ENCODE data around the gene RBMX. TPM values are rescaled to one million over a fixed set of nuclear protein-coding genes. Genes with fewer than 3 reads are reported as not detected.

Gene RBMX
- total RNA-seq, 2 experiments from 2014 or later, result 252 to 260 TPM

- Mint-ChIP-seq H3K27me3 (no peaks in the 10 kb centered on the region), H3K36me3 (peaks cover 26% of the 10 kb centered on the region), H3K4me3 (no peak overlapping the region), H3K4me1 (peaks cover 16% of the 10 kb centered on the region), H3K27ac (no peak overlapping the region), H3K9me3 (no peaks in the 10 kb centered on the region)
- DNase-seq, result no peak
- POLR2A ChIA-PET, result interaction anchor here (1.7 kb wide), 1 partner anchor 11 kb away, joined by 5 read pairs; no protein-coding TSS in a partner anchor
- ATAC-seq (ENCODE audit: low read depth), result no peak
These were observed 12.1 kb downstream of the RBMX start for GRCh38 chrX:136868283-136869055.

DNA sequence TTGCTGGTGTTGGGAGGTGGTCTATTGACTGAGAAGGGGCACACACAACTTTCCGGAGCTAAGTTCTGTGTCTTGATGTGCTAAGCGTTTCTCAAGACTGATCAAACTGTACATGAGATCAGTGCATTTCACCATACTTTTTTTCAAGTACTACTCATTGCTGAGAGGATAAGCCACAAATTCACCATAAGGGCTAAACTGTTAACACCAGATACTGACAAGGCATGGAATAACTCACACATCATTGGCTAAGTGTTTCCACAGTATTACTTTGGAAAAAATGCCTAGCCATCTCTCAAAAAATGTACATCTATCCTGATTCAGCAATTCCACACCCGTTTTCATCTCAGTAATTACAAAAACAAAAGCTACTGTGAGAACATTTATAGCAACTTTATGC, 13.0 kb downstream of the RBMX start:
- Mint-ChIP-seq H3K4me1 (peaks cover 16% of the 10 kb centered on the region), H3K36me3 (peaks cover 25% of the 10 kb centered on the region), H3K9me3 (no peaks in the 10 kb centered on the region), H3K4me3 (no peak overlapping the region), H3K27me3 (no peaks in the 10 kb centered on the region), H3K27ac (no peak overlapping the region)
- no peak for ATAC-seq (ENCODE audit: low read depth)
- no peak for DNase-seq
- POLR2A ChIA-PET, result interaction anchor here (1.7 kb wide), 1 partner anchor 12 kb away, joined by 5 read pairs; no protein-coding TSS in a partner anchor

DNA sequence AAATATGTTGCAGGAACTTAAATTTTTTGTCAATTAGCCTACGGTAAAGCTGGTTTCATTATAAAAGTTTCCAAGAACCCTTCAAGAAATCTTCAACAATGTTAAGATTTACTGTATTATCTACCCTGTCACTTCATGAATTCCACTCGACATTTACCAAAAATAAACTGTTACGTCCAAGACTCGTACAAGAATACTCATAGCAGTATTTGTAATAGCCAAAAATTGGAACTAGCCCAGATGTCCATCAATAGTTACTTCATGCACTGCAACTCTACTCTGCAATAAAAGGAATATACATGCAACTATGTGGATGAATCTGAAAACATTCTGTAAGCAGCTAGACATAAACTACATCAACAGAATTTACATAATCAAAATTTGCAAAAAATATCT, 13.4 kb downstream of the RBMX start:
- Mint-ChIP-seq H3K27ac (no peak overlapping the region), H3K9me3 (no peaks in the 10 kb centered on the region), H3K36me3 (peaks cover 26% of the 10 kb centered on the region), H3K4me1 (peaks cover 13% of the 10 kb centered on the region), H3K4me3 (no peak overlapping the region), H3K27me3 (no peaks in the 10 kb centered on the region)
- POLR2A ChIA-PET, result interaction anchor here (0.6 to 1.7 kb wide), 2 partner anchors 12 to 89 kb away, joined by 3 to 5 read pairs; no protein-coding TSS in a partner anchor
- DNase-seq (no peak), ATAC-seq (ENCODE audit: low read depth) (no peak)

DNA sequence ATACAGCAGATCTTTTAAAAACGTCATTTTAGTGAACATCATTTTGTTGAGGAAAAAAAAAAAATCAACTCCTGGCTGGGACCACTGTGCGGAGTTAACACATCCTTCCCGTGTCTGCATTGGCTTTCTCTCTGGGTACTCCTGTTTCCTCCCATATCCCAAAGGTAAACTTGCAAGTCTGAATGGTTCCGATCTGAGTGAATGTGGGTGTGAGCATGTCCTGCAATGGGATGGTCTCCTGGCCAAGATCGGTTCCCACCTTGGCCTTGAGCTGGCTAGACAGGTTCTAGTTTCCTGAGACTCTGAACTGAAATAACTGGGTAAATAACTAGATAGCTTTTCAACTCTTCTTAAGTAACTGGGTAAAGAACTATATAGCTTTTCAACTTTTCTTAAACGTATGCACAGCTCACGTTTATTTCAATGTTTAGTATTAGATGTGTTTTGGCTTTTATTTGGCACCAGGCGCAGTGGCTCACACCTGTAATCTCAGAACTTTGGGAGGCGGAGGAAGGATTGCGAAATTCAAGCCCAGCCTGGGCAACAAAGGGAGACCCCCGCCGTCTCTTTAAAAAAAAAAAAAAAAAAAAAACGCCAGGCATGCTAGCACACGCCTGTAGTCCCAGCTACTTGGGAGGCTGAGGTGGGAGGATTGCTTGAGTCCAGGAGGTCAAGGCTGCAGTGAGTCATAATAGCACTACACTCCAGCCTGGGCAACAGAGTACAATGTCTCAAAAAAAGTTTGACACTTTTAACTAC, 14.0 kb downstream of the RBMX start:
- no peak for ATAC-seq (ENCODE audit: low read depth)
- H3K4me1 Mint-ChIP-seq, result peaks cover 12% of the 10 kb centered on the region
- H3K9me3 Mint-ChIP-seq, result no peaks in the 10 kb centered on the region
- DNase-seq, result no peak
- peak overlapping the region; percentile 63 for H3K27ac Mint-ChIP-seq
- POLR2A ChIA-PET, result interaction anchor here (0.6 kb wide), 1 partner anchor 88 kb away, joined by 3 read pairs; no protein-coding TSS in a partner anchor
- H3K27me3 Mint-ChIP-seq, result no peaks in the 10 kb centered on the region
- no peak overlapping the region for H3K4me3 Mint-ChIP-seq
- peaks cover 26% of the 10 kb centered on the region for H3K36me3 Mint-ChIP-seq

- no peak for ATAC-seq (ENCODE audit: low read depth)
- POLR2A ChIA-PET, result no interaction called here
- Mint-ChIP-seq H3K4me1 (peaks cover 10% of the 10 kb centered on the region), H3K27ac (no peak overlapping the region), H3K36me3 (peaks cover 30% of the 10 kb centered on the region), H3K27me3 (no peaks in the 10 kb centered on the region), H3K9me3 (no peaks in the 10 kb centered on the region), H3K4me3 (no peak overlapping the region)
- no peak for DNase-seq
These were observed 15.0 kb downstream of the RBMX start for GRCh38 chrX:136865270-136866158.

DNA sequence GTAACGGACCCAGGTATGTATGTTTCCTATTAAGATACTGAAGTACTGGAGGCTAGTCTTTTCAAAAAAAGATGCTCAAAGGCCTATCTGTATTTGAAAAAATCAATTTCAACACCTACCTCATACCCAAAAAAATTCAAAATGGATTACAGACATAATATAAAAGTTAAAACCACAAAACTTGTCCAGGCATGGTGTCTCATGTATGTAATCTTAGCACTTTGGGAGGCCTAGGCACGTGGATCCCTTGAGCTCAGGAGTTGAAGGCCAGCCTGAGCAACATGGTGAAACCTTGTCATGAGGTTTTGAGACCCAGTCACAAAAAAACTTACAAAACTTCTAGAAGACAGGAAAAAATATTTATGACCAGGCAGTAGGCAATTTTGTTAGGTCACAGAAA, 16.7 kb downstream of the RBMX start:
- peak overlapping the region; percentile 34 for H3K27ac Mint-ChIP-seq
- no peak overlapping the region for H3K4me3 Mint-ChIP-seq
- H3K4me1 Mint-ChIP-seq, result peaks cover 2% of the 10 kb centered on the region
- ATAC-seq (ENCODE audit: low read depth) (no peak), DNase-seq (no peak)
- H3K9me3 Mint-ChIP-seq, result no peaks in the 10 kb centered on the region
- H3K27me3 Mint-ChIP-seq, result no peaks in the 10 kb centered on the region
- POLR2A ChIA-PET, result interaction anchor here (0.7 kb wide), 1 partner anchor 15 kb away, joined by 8 read pairs; no protein-coding TSS in a partner anchor
- H3K36me3 Mint-ChIP-seq, result peaks cover 34% of the 10 kb centered on the region

DNA sequence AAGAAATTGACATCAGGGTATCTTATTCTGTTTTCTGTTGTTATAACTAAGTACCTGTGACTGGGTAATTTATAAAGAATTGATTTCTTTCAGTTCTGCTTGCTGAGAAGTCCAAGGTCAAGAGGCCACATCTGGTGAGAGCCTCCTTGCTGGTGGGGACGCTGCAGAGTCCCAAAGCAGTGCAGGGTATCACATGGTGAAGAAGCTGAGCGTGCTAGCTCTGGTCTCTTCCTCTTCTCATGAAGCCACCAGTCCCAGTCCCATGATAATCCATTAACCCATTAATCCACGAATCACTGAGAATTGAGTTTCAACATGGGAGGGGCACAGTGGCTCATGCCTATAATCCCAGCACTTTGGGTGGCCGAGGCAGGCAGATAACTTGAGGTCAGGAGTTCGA, 18.0 kb downstream of the RBMX start:
- POLR2A ChIA-PET, result interaction anchor here (0.7 kb wide), 1 partner anchor 9 kb away, joined by 4 read pairs; no protein-coding TSS in a partner anchor

GRCh38 chrX:136861877-136862276, 18.6 kb downstream of the RBMX start:
- no peaks in the 10 kb centered on the region for H3K9me3 Mint-ChIP-seq
- H3K4me3 Mint-ChIP-seq, result no peak overlapping the region
- POLR2A ChIA-PET, result no interaction called here
- ATAC-seq (ENCODE audit: low read depth) (no peak), DNase-seq (no peak)
- peaks cover 42% of the 10 kb centered on the region for H3K36me3 Mint-ChIP-seq
- peaks cover 9% of the 10 kb centered on the region for H3K4me1 Mint-ChIP-seq
- H3K27me3 Mint-ChIP-seq, result no peaks in the 10 kb centered on the region
- no peak overlapping the region for H3K27ac Mint-ChIP-seq

More for the DNA sequence above, 18.0 kb downstream of the RBMX start:
- Mint-ChIP-seq H3K36me3 (peaks cover 41% of the 10 kb centered on the region), H3K27ac (no peak overlapping the region), H3K4me1 (peaks cover 9% of the 10 kb centered on the region), H3K27me3 (no peaks in the 10 kb centered on the region), H3K9me3 (no peaks in the 10 kb centered on the region), H3K4me3 (no peak overlapping the region)
- DNase-seq (no peak), ATAC-seq (ENCODE audit: low read depth) (no peak)

DNA sequence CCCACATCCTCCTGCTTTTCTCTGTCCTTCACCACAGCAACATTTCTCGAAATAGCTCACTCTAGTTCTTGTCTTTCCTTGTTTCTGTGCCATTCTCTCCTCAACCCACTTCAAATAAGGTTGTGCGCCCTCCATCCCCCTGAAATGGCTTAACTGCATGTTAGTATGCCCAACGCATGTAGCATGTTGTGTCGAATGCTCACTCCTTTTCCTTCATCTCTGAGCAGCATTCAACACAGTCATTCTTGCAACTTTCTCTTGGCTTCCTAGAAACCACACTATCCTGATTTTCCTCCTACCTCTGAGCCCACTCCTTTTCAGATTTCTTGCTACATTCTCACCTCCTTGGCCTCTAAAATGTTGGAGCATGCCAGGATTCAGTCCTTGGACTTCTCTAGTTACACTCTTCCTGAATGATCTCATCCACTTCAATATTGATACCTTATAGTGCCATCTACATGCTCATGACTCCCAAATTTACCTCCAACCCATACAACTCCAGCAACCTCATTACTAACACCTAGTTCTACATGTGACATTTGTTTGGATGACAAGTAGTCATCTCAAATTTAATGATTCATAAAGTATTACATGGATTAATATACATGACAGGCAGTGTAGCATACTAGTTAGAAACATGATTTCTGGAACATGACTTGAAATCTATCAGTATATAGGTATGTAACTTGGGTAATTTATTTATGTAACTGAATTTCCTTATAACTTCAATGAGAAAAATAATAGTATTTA, 22.3 kb downstream of the RBMX start:
- POLR2A ChIA-PET, result no interaction called here
- Mint-ChIP-seq H3K4me1 (peaks cover 9% of the 10 kb centered on the region), H3K9me3 (no peaks in the 10 kb centered on the region), H3K27me3 (no peaks in the 10 kb centered on the region), H3K4me3 (no peak overlapping the region), H3K27ac (peak overlapping the region; percentile 77), H3K36me3 (peaks cover 45% of the 10 kb centered on the region)
- DNase-seq (no peak), ATAC-seq (ENCODE audit: low read depth) (no peak)

DNA sequence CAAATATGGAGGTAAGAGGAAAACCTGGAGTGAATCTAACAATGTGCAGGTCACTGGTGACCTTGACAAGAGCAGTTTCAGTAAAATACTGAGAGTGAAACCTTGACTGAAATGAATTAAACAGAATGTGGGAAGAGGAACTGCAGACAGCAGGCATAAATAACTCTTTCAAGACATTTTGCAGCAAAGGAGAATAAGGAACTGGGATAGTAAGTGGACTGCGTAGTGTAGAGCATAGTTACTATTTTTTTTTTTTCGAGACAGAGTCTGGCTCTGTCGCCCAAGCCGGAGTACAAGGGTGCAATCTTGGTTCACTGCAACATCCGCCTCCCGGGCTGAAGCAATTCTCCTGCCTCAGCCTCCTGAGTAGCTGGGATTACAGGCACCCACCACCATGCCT, 24.0 kb downstream of the RBMX start:
- H3K36me3 Mint-ChIP-seq, result peaks cover 41% of the 10 kb centered on the region
- H3K27me3 Mint-ChIP-seq, result no peaks in the 10 kb centered on the region
- POLR2A ChIA-PET, result no interaction called here
- no peak overlapping the region for H3K4me3 Mint-ChIP-seq
- DNase-seq, result no peak
- peaks cover 9% of the 10 kb centered on the region for H3K4me1 Mint-ChIP-seq
- no peak for ATAC-seq (ENCODE audit: low read depth)
- no peaks in the 10 kb centered on the region for H3K9me3 Mint-ChIP-seq
- H3K27ac Mint-ChIP-seq, result peak overlapping the region; percentile 36

GRCh38 chrX:136856050-136856449, 24.5 kb downstream of the RBMX start:
- Mint-ChIP-seq H3K9me3 (no peaks in the 10 kb centered on the region), H3K4me3 (no peak overlapping the region), H3K27me3 (no peaks in the 10 kb centered on the region), H3K27ac (peak overlapping the region; percentile 36), H3K4me1 (peaks cover 9% of the 10 kb centered on the region), H3K36me3 (peaks cover 41% of the 10 kb centered on the region)
- DNase-seq (no peak), ATAC-seq (ENCODE audit: low read depth) (no peak)
- POLR2A ChIA-PET, result no interaction called here

- H3K27me3 Mint-ChIP-seq, result no peaks in the 10 kb centered on the region
- POLR2A ChIA-PET, result no interaction called here
- H3K36me3 Mint-ChIP-seq, result peaks cover 33% of the 10 kb centered on the region
- H3K9me3 Mint-ChIP-seq, result no peaks in the 10 kb centered on the region
- DNase-seq, result no peak
- no peak overlapping the region for H3K4me3 Mint-ChIP-seq
- ATAC-seq (ENCODE audit: low read depth), result no peak
- H3K27ac Mint-ChIP-seq, result no peak overlapping the region
- H3K4me1 Mint-ChIP-seq, result peaks cover 2% of the 10 kb centered on the region
These were observed 29.0 kb downstream of the RBMX start for GRCh38 chrX:136851526-136851925.
